ELF-1 (cell line): ENCODE data around the gene HLA-F.

Experiments used
- DNase-seq: peaks from one replicate; pipeline ENCODE4 v3.0.0-alpha.2; 2016; ENCODE audit warnings: low read depth, low spot score

HLA-F gene

DNA sequence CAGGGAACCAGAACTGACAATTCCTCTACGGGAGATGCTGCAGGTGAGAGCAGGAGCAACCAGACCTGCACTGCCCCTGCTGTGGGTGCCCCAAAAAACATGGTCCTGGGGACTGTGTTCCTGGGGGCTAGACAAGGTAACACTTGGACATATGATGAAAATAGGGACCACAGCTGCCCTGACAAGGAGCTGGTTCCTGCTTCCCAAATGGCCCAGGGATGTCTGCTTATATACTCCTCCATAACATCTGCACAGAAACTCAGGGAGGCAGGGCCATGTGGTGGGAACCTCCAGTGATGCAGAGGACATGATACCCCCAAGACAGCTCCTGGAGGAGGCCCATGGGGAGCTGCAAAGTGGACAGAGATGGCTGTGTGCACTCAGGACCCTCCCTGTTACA is 19.8 kb downstream of the HLA-F start:
- DNase-seq, result no peak

- DNase-seq, result no peak
These were observed 20.3 kb downstream of the HLA-F start for GRCh38 chr6:29743568-29743967.

GRCh38 chr6:29744131-29744530 is 20.9 kb downstream of the HLA-F start:
- no peak for DNase-seq

GRCh38 chr6:29744621-29745020 is 21.4 kb downstream of the HLA-F start:
- no peak for DNase-seq

GRCh38 chr6:29745386-29745785 is 22.2 kb downstream of the HLA-F start:
- no peak for DNase-seq

- no peak for DNase-seq
These were observed 22.7 kb downstream of the HLA-F start for GRCh38 chr6:29745855-29746449.

DNA sequence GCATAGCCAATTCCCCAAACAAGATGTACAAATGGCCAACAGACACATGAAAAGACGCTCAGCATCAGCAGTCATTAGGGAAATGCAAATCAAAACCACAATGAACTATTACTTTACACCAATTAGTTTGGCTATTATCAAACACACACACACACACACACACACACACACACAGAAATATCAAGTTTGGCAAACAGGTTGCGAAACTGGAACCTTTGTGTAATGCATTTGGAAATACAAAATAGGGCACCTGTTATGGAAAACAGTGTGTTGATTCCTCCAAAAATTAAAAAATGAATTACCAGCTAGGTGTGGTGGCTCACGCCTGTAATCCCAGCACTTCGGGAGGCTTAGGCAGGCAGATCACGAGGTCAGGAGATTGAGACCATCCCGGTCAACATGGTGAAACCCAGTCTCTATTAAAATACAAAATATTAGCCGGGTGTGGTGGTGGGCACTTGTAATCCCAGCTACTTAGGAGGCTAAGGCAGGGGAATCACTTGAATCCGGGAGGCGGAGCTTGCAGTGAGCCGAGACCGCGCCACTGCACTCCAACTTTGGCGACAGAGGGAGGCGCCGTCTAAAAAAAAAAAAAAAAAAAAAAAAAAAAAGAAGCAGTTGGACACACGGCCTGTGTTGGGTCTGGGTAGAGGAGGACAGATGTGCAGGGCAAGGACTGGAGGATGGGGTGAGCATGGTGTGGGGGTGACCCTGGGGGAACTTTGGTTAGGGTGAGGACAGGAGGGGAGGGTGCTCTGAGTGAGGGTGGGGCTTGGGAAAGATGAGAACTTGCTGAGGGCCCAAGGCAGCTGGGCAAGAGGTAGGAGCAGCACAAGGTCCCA is 23.8 kb downstream of the HLA-F start:
- no peak for DNase-seq

DNA sequence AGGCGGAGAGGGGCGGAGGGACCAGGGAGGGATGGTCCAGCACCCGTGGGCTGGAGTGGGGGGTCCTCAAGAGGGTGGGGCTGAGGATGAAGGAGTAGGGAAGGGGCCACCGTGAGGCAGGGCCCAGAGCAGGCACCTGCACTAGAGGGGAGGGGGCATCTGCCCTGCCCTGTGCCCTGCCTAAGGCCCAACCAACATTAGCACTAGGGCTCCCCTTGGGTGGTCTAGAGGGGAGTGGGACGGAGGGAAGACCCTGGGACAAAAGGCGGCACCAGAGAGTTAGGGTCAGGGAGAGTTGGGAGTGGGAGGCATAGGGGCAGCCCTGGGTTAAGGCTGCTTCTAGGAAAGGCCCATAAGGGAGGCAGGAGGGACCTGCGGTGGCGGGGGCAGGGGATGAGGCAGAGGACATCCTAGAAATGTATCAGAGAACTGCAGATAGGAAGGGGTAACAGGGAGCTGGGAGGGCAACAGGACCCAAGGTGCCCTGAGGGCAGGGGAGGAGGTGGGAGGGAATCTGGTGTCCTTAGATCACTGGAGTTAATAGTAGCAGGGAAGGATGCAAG is 24.5 kb downstream of the HLA-F start:
- DNase-seq, result peak; percentile 52

- DNase-seq, result peak; percentile 91
These were observed 25.4 kb downstream of the HLA-F start for GRCh38 chr6:29748391-29749307.

GRCh38 chr6:29749308-29749662 is 26.1 kb downstream of the HLA-F start:
- no peak for DNase-seq

- no peak for DNase-seq
These were observed 26.4 kb downstream of the HLA-F start for GRCh38 chr6:29749668-29750067.

GRCh38 chr6:29750709-29751108 is 27.5 kb downstream of the HLA-F start:
- DNase-seq, result no peak

DNA sequence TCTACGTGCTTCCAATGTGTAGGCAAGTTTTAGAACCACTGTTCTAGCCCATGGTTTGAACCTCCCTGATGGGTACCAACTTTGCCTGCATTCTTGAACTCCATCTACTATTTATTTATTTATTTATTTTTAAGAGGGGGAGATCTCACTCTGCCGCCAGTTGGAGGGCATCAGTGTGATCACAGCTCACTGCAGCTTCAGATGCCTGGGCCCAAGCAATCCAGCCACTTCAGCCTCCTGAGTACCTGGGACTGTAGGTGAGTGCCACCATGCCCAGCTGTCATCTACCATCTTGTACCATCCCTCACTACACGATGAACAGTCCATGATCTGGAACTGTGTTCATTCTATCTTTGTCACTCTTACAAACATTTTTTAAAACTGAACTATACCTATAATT is 28.2 kb downstream of the HLA-F start:
- DNase-seq, result no peak

- peak; percentile 97 for DNase-seq
These were observed 29.4 kb downstream of the HLA-F start for GRCh38 chr6:29752451-29753308.

DNA sequence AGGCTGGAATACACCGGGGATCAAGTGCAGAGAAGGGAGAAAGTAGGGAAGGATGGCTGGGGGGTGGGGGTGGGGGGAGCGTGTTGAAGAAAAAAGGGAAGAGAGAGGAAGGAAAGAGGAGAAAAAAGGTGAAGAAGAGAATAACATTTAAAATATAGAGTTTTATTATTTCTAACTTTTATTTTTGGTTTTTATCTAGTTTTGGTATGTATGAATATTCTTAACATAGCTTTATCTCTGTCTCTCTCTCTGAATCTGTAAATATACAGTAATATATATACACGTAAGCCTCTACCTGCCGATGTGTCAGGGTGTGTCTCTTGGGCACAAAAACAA is 30.0 kb downstream of the HLA-F start:
- no peak for DNase-seq

- no peak for DNase-seq
These were observed 32.1 kb downstream of the HLA-F start for GRCh38 chr6:29755295-29755871.

- DNase-seq, result no peak
These were observed 34.0 kb downstream of the HLA-F start for GRCh38 chr6:29757282-29757681.

GRCh38 chr6:29757701-29758293 is 34.6 kb downstream of the HLA-F start:
- peak; percentile 72 for DNase-seq

- DNase-seq, result no peak
These were observed 35.5 kb downstream of the HLA-F start for GRCh38 chr6:29758761-29759160.

DNA sequence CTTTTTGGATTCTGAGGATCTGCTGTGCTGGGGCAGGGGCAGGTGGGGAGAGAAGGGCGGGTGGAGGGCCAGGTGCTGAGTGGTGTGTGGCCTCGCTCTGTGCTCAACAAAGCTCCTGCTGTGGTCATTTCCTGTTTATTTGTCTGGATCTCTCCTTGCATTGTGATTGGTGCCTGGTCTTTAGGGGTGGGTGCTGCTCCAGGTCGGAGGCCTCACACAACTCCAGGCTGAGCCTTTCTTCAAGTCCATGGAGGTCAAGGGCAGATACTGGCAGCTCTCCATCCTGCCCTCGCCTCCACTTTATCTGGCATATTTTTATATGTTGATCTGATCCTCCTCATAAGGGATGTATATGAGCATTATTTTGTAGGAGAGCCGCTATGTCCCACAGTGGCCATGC is 36.2 kb downstream of the HLA-F start:
- peak; percentile 66 for DNase-seq
